KMS-11 (cell line): ENCODE data around the gene CACNA1F.

Experiments used
- H2AFZ ChIP-seq: fragments of 200-600 bp; sonication (generic); 2 replicates; pipeline ENCODE4 v1.6.1; 2016; ENCODE audit warnings: antibody characterized with exemption, mixed run types, low read depth
- H3K27ac ChIP-seq: fragments of 200-600 bp; sonication (generic); 2 replicates; pipeline ENCODE4 v1.6.1; 2016; ENCODE audit warnings: mild to moderate bottlenecking, mixed run types
- H3K27me3 ChIP-seq: fragments of 200-600 bp; sonication (generic); 2 replicates; pipeline ENCODE4 v1.6.1; 2017; ENCODE audit warnings: mild to moderate bottlenecking, low read depth, mixed run types, moderate library complexity; ENCODE audit not compliant: insufficient read depth
- H3K36me3 ChIP-seq: fragments of 200-600 bp; sonication (generic); 2 replicates; pipeline ENCODE4 v1.6.1; 2017; ENCODE audit warnings: mild to moderate bottlenecking, mixed run types; ENCODE audit not compliant: insufficient read depth
- H3K4me1 ChIP-seq: fragments of 200-600 bp; sonication (generic); 2 replicates; pipeline ENCODE4 v1.6.1; 2016; ENCODE audit warnings: mild to moderate bottlenecking, low read depth, mixed run types; ENCODE audit not compliant: poor library complexity, severe bottlenecking
- H3K4me2 ChIP-seq: fragments of 200-600 bp; sonication (generic); 2 replicates; pipeline ENCODE4 v1.7.0; 2016; ENCODE audit warnings: mild to moderate bottlenecking, mixed run types
- H3K4me3 ChIP-seq: fragments of 200-600 bp; sonication (generic); IDR thresholded peaks from 2 replicates; pipeline ENCODE4 v1.6.1; 2017; ENCODE audit warnings: low read depth, low read length, mixed read lengths; ENCODE audit not compliant: insufficient read depth
- H3K79me2 ChIP-seq: fragments of 200-600 bp; sonication (generic); 2 replicates; pipeline ENCODE4 v1.6.1; 2016; ENCODE audit warnings: low read depth, mixed run types; ENCODE audit not compliant: insufficient read depth
- H3K9ac ChIP-seq: fragments of 200-600 bp; sonication (generic); 2 replicates; pipeline ENCODE4 v1.6.1; 2016; ENCODE audit warnings: mild to moderate bottlenecking, mixed run types
- H4K20me1 ChIP-seq: fragments of 200-600 bp; sonication (generic); 2 replicates; pipeline ENCODE4 v1.6.1; 2016; ENCODE audit warnings: mild to moderate bottlenecking, mixed run types; ENCODE audit not compliant: insufficient read depth
- TF ChIP-seq, protein P1 (sequence below): fragments of 200-600 bp; sonication (generic); conservative IDR thresholded peaks from 2 replicates; pipeline ENCODE4 v1.6.1; 2017; ENCODE audit warnings: low read depth, mild to moderate bottlenecking, antibody characterized with exemption, low read length, moderate library complexity, mixed read lengths

CACNA1F gene

DNA sequence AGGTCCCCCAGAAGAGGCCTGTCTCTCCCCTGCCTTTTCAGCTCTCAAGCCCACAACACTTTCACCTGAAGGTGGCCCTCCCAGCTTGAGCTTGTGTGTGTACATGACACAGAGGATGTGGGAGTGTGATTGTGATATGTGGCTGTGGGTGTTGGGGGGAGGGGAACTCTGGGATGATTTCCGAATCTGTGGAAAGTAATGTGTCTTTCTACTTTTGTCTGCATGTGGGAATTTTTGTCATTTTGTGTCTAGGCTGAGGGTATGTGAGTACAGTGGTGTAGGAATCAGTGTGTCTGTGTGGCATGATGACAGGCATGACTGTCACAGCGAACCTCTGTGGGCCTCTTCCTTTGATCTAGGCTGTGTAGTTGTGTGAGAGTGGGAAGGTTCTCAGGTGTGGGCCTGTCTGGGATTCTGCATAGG lies 39.6 kb downstream of the CACNA1F start:
- H4K20me1 ChIP-seq = no peaks in the 10 kb centered on the region
- H3K27me3 ChIP-seq = peaks cover 5% of the 10 kb centered on the region; the same call in 1 of the 2 replicates
- H3K79me2 ChIP-seq = no peaks in the 10 kb centered on the region
- no peak overlapping the region for H2AFZ ChIP-seq
- peaks cover 8% of the 10 kb centered on the region for H3K4me1 ChIP-seq
- H3K27ac ChIP-seq = no peak overlapping the region
- H3K36me3 ChIP-seq = no peaks in the 10 kb centered on the region
- TF ChIP-seq, protein P1, sequence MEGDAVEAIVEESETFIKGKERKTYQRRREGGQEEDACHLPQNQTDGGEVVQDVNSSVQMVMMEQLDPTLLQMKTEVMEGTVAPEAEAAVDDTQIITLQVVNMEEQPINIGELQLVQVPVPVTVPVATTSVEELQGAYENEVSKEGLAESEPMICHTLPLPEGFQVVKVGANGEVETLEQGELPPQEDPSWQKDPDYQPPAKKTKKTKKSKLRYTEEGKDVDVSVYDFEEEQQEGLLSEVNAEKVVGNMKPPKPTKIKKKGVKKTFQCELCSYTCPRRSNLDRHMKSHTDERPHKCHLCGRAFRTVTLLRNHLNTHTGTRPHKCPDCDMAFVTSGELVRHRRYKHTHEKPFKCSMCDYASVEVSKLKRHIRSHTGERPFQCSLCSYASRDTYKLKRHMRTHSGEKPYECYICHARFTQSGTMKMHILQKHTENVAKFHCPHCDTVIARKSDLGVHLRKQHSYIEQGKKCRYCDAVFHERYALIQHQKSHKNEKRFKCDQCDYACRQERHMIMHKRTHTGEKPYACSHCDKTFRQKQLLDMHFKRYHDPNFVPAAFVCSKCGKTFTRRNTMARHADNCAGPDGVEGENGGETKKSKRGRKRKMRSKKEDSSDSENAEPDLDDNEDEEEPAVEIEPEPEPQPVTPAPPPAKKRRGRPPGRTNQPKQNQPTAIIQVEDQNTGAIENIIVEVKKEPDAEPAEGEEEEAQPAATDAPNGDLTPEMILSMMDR = no peak
- no peak overlapping the region for H3K4me2 ChIP-seq
- H3K4me3 ChIP-seq = no peak overlapping the region
- no peak overlapping the region for H3K9ac ChIP-seq

DNA sequence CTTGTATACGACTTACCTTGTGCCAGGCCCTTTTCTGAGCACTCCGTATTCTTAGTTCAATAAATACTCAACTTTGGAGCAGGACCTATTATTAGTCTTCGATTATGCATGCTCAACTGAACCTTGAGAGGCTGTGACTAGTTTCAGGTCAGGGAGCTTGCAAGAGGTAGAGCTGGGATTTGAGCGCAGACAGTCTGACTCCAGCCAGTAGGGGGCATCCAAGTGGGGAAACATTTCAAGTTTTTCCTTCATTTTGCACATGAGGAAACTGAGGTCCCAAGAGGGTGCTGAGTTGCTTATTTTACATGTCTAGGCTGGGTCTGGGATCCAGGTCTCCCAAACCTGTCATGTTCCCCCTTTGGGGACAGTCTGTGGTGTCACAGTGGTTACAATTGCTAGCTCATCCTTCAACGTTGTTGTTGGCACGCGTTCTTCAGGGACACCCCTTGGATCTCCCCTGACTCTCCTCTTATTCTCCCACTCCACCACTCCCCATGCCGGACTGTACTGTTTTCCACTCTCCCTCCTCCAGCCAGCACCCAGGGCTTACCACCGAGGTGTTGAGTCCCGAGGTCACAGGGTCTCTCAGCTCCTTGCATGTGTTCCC lies 40.3 kb downstream of the CACNA1F start:
- Histone ChIP-seq H3K27me3 (no peaks in the 10 kb centered on the region), H3K36me3 (no peaks in the 10 kb centered on the region), H3K4me3 (no peak overlapping the region), H3K4me2 (no peak overlapping the region), H3K9ac (no peak overlapping the region), H3K4me1 (peaks cover 8% of the 10 kb centered on the region), H2AFZ (no peak overlapping the region), H3K79me2 (no peaks in the 10 kb centered on the region), H3K27ac (no peak overlapping the region), H4K20me1 (no peaks in the 10 kb centered on the region)
- TF ChIP-seq, protein P1 = peak; percentile 57

DNA sequence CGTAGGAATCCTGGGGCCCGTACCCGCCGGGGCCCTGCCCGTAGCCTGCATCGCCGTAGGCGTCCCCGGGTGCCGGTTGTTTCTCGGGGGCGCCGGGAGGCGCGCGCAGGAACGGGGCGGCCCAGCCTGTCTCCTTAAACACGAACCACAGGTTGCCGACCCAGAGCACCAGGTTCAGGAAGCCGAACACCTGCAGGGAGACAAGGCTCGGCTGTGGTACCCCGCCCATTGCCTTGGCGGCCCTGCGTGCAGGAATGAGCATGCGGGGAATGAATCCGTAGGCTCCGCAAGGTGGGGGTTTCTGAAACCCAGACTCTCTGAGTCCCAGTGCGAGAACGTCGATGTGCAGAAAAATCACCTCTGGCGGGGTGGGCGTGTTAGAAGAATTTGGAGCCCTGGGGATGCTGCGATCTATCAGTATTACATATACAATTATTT lies 41.5 kb downstream of the CACNA1F start:
- TF ChIP-seq, protein P1 = no peak
- Histone ChIP-seq H3K4me1 (peaks cover 8% of the 10 kb centered on the region), H4K20me1 (no peaks in the 10 kb centered on the region), H3K36me3 (no peaks in the 10 kb centered on the region), H3K79me2 (no peaks in the 10 kb centered on the region), H3K27ac (peak overlapping the region; percentile 62), H2AFZ (peak overlapping the region; percentile 73), H3K4me3 (no peak overlapping the region), H3K27me3 (no peaks in the 10 kb centered on the region), H3K4me2 (peak overlapping the region; percentile 48), H3K9ac (peak overlapping the region; percentile 66)

DNA sequence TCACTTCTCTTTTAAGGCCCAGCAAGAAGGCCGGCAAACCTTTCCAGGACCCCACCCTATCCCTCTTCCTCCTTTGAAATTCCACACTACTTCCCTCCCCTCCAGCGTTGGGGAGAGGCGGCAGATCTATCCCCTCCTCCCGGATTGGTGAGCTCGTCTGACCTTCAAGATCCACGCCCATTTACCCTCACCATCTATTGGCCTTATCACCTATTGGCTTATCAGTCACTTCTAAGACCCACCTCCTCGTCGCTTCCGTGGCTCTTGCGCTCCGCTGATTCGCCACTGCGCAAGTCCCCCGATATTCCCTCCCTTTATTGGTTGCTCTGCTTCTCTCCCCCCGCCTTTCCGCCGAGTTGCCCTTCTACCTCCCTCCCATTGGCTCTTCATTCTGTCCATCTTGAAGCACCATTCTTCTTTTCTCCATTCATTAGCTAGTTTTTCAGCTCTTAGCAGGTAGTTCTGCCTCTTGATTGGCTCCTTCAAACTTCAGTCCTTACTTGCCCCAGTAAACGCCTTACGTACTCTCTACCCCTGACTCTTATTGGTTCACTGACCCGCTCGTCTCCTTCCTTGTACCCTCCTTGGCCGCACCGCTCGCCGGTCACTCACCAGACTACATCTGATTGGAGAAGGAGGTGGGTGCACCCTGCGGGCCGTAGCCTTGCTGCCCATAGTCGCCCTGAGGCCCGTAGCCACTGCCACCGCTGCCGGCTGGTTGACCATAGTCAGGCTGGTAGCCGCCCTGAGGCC lies 42.1 kb downstream of the CACNA1F start:
- H3K4me2 ChIP-seq = peak overlapping the region; percentile 48; the same call in 1 of the 2 replicates
- H2AFZ ChIP-seq = peak overlapping the region; percentile 73
- H3K79me2 ChIP-seq = no peaks in the 10 kb centered on the region
- H3K27ac ChIP-seq = peak overlapping the region; percentile 62
- peaks cover 8% of the 10 kb centered on the region for H3K4me1 ChIP-seq
- no peaks in the 10 kb centered on the region for H4K20me1 ChIP-seq
- no peaks in the 10 kb centered on the region for H3K27me3 ChIP-seq
- H3K36me3 ChIP-seq = no peaks in the 10 kb centered on the region
- peak overlapping the region; percentile 66 for H3K9ac ChIP-seq
- TF ChIP-seq, protein P1 = no peak
- no peak overlapping the region for H3K4me3 ChIP-seq
